GM12872 (cell line): ENCODE results near the gene WDR37.

ENCODE experiments used
- TF ChIP-seq, protein P1 (sequence below): IDR thresholded peaks from 3 replicates; pipeline ENCODE4 v1.5.1; 2011; ENCODE audit warnings: low read depth, mild to moderate bottlenecking, low read length, moderate library complexity; ENCODE audit not compliant: insufficient read depth

The WDR37 gene

DNA sequence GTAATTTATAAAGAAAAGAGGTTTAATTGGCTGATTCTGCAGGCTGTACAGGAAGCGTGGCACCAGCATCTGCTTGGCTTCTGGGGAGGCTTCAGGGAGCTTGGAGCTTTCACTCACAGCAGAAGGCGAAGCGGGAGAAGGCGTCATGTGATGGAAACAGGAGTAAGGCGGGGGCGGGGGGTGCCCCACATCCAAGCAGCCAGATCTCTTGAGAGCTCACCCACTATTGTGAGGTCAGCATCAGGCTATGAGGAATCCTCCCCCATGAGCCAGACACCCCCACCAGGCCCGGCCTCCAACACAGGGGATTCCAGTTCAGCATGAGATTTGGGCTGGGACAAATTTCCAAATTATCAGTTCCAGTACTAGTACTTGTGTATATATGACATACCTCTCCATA lies 46.2 kb downstream of the WDR37 start:
- TF ChIP-seq, protein P1, sequence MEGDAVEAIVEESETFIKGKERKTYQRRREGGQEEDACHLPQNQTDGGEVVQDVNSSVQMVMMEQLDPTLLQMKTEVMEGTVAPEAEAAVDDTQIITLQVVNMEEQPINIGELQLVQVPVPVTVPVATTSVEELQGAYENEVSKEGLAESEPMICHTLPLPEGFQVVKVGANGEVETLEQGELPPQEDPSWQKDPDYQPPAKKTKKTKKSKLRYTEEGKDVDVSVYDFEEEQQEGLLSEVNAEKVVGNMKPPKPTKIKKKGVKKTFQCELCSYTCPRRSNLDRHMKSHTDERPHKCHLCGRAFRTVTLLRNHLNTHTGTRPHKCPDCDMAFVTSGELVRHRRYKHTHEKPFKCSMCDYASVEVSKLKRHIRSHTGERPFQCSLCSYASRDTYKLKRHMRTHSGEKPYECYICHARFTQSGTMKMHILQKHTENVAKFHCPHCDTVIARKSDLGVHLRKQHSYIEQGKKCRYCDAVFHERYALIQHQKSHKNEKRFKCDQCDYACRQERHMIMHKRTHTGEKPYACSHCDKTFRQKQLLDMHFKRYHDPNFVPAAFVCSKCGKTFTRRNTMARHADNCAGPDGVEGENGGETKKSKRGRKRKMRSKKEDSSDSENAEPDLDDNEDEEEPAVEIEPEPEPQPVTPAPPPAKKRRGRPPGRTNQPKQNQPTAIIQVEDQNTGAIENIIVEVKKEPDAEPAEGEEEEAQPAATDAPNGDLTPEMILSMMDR = no peak

DNA sequence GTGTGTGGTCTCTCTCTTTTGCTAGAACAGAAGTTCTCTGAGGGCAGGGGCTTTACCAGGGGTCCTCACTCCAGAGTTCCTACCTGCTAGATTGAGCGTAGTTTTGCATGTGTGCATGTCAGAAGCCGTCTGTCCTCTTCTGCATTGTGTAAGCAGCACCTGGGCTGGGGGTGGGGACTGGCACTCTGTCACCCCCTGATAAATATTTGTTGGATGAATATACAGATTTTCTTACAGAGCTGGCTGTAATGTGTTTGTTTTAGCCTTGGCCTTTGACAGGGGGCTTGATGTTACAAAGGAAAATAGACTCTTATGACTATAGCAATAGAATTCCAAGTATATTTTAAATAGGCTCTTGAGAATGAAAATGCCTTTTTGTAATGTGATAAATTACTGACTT lies 46.6 kb downstream of the WDR37 start:
- TF ChIP-seq, protein P1 = no peak

DNA sequence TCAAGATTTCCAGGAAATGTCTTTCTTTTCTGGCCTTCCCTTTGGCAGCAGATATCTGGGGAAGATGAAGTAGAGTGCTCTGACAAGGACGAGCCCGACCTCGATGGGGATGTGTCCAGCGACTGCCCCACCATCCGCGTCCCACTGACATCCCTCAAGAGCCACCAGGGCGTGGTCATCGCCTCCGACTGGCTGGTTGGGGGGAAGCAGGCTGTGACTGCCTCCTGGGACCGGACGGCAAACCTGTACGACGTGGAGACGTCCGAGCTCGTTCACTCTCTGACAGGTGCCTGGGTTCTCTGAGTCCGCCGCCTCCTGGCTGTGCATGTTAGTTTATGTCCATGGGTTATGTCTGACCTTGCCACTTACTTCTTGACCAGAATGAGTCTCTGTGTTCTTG lies 47.4 kb downstream of the WDR37 start:
- TF ChIP-seq, protein P1 = no peak

DNA sequence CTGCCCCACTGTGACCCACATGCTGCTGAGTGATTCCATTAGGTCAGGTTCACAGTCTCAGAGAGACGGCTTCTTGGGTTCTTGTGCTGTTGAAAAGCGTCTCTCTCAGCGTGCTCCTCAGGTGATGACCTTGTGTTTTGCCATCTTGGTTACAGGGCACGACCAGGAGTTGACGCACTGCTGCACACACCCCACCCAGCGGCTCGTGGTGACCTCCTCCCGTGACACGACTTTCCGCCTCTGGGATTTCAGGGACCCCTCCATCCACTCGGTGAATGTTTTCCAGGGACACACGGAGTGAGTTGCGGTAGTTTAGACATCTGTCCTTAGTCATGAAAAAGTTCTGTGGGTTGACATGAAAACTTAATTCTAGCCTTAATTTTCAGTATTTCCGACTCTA lies 48.8 kb downstream of the WDR37 start:
- TF ChIP-seq, protein P1 = no peak

DNA sequence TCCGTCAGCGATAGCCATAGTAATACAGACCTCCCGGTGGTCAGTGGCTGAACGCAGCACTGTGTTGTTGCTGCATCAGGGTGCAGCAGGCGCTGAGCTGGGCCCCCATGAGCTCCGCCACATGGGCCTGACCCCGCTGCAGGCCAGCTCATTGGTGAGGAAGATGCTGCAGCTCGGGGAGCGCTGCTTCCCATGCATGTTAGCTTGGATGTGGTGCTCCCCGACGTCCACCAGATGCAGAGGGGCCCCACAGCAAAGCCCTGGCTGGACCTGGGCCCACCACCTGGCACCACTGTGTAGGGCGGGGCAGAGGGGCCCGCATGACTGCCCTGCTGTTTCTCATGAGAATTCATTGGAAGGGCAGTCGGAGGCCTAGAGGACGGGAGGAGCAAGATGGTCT lies 50.8 kb downstream of the WDR37 start:
- TF ChIP-seq, protein P1 = no peak

DNA sequence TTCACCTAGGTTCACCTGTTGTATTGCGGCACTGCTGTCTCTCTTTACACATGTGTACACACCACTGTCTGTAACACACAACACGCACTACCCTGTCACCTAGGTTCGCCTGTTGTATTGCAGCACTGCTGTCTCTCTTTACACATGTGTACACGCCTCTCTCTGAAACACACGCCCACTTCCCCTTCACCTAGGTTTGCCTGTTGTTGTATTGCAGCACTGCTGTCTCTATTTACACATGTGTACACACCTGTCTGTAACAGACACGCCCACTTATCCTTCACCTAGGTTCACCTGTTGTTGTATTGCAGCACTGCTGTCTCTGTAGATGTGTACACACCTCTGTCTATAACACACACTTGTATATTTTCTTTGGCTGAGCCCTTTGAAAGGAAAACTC lies 51.5 kb downstream of the WDR37 start:
- TF ChIP-seq, protein P1 = no peak

DNA sequence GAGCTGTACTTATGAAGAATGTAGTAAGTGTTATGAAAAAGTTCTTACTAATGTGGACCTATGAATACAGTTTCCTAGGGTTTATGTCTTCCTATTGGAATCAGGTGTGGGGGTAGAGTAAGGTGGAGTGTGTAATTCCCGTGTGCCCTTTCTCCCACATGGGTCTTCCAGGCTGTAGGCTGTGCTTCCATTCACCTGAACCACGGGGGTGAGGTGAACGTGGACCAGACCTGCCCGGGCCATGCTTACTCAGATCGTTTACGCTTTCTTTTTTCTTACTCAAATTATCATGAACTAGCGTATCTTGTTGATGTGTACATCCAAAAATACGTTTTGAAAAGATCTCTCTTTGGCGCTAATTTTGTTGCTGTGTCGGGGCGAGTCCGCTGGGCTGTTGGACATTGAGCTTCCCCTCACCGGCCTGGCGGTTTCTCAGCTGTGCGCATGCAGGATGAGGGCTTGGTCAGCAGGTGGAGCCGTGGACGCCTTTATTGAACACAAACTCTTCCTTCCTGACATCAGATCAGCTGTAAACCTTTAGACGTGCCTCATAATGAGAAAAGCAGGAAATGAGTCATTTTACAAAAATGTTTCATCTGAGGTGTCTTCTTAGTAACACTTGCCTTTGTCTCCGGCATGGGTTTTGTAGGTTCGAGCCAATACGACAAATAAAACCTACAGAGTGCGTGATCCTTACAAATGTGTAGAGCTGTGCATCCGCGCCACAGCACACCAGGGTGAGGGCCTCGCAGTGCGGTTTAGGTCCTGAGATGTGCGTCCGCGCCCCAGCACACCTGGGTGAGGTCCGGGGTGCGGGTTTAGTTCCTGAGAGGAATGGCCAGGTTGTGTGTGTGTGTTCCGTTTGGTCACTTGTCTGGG lies 53.8 kb downstream of the WDR37 start:
- TF ChIP-seq, protein P1 = peak; percentile 66
